KMS-11 (cell line): ENCODE results near the gene HCN2.

Experiments used
- H2AFZ ChIP-seq: fragments of 200-600 bp; sonication (generic); 2 replicates; pipeline ENCODE4 v1.6.1; 2016; ENCODE audit warnings: antibody characterized with exemption, mixed run types, low read depth
- H3K27ac ChIP-seq: fragments of 200-600 bp; sonication (generic); 2 replicates; pipeline ENCODE4 v1.6.1; 2016; ENCODE audit warnings: mild to moderate bottlenecking, mixed run types
- H3K27me3 ChIP-seq: fragments of 200-600 bp; sonication (generic); 2 replicates; pipeline ENCODE4 v1.6.1; 2017; ENCODE audit warnings: mild to moderate bottlenecking, low read depth, mixed run types, moderate library complexity; ENCODE audit not compliant: insufficient read depth
- H3K36me3 ChIP-seq: fragments of 200-600 bp; sonication (generic); 2 replicates; pipeline ENCODE4 v1.6.1; 2017; ENCODE audit warnings: mild to moderate bottlenecking, mixed run types; ENCODE audit not compliant: insufficient read depth
- H3K4me1 ChIP-seq: fragments of 200-600 bp; sonication (generic); 2 replicates; pipeline ENCODE4 v1.6.1; 2016; ENCODE audit warnings: mild to moderate bottlenecking, low read depth, mixed run types; ENCODE audit not compliant: poor library complexity, severe bottlenecking
- H3K4me2 ChIP-seq: fragments of 200-600 bp; sonication (generic); 2 replicates; pipeline ENCODE4 v1.7.0; 2016; ENCODE audit warnings: mild to moderate bottlenecking, mixed run types
- H3K4me3 ChIP-seq: fragments of 200-600 bp; sonication (generic); IDR thresholded peaks from 2 replicates; pipeline ENCODE4 v1.6.1; 2017; ENCODE audit warnings: low read depth, low read length, mixed read lengths; ENCODE audit not compliant: insufficient read depth
- H3K79me2 ChIP-seq: fragments of 200-600 bp; sonication (generic); 2 replicates; pipeline ENCODE4 v1.6.1; 2016; ENCODE audit warnings: low read depth, mixed run types; ENCODE audit not compliant: insufficient read depth
- H3K9ac ChIP-seq: fragments of 200-600 bp; sonication (generic); 2 replicates; pipeline ENCODE4 v1.6.1; 2016; ENCODE audit warnings: mild to moderate bottlenecking, mixed run types
- H4K20me1 ChIP-seq: fragments of 200-600 bp; sonication (generic); 2 replicates; pipeline ENCODE4 v1.6.1; 2016; ENCODE audit warnings: mild to moderate bottlenecking, mixed run types; ENCODE audit not compliant: insufficient read depth
- TF ChIP-seq, protein P1 (sequence below): fragments of 200-600 bp; sonication (generic); conservative IDR thresholded peaks from 2 replicates; pipeline ENCODE4 v1.6.1; 2017; ENCODE audit warnings: low read depth, mild to moderate bottlenecking, antibody characterized with exemption, low read length, moderate library complexity, mixed read lengths

The HCN2 gene

GRCh38 chr19:641702-642101 lies 52.0 kb downstream of the HCN2 start:
- H3K36me3 ChIP-seq = no peaks in the 10 kb centered on the region
- no peaks in the 10 kb centered on the region for H4K20me1 ChIP-seq
- H2AFZ ChIP-seq = no peak overlapping the region
- no peaks in the 10 kb centered on the region for H3K27me3 ChIP-seq
- no peak overlapping the region for H3K4me2 ChIP-seq
- H3K27ac ChIP-seq = no peak overlapping the region
- no peaks in the 10 kb centered on the region for H3K4me1 ChIP-seq
- H3K9ac ChIP-seq = no peak overlapping the region
- TF ChIP-seq, protein P1, sequence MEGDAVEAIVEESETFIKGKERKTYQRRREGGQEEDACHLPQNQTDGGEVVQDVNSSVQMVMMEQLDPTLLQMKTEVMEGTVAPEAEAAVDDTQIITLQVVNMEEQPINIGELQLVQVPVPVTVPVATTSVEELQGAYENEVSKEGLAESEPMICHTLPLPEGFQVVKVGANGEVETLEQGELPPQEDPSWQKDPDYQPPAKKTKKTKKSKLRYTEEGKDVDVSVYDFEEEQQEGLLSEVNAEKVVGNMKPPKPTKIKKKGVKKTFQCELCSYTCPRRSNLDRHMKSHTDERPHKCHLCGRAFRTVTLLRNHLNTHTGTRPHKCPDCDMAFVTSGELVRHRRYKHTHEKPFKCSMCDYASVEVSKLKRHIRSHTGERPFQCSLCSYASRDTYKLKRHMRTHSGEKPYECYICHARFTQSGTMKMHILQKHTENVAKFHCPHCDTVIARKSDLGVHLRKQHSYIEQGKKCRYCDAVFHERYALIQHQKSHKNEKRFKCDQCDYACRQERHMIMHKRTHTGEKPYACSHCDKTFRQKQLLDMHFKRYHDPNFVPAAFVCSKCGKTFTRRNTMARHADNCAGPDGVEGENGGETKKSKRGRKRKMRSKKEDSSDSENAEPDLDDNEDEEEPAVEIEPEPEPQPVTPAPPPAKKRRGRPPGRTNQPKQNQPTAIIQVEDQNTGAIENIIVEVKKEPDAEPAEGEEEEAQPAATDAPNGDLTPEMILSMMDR = no peak
- no peak overlapping the region for H3K4me3 ChIP-seq
- no peaks in the 10 kb centered on the region for H3K79me2 ChIP-seq

DNA sequence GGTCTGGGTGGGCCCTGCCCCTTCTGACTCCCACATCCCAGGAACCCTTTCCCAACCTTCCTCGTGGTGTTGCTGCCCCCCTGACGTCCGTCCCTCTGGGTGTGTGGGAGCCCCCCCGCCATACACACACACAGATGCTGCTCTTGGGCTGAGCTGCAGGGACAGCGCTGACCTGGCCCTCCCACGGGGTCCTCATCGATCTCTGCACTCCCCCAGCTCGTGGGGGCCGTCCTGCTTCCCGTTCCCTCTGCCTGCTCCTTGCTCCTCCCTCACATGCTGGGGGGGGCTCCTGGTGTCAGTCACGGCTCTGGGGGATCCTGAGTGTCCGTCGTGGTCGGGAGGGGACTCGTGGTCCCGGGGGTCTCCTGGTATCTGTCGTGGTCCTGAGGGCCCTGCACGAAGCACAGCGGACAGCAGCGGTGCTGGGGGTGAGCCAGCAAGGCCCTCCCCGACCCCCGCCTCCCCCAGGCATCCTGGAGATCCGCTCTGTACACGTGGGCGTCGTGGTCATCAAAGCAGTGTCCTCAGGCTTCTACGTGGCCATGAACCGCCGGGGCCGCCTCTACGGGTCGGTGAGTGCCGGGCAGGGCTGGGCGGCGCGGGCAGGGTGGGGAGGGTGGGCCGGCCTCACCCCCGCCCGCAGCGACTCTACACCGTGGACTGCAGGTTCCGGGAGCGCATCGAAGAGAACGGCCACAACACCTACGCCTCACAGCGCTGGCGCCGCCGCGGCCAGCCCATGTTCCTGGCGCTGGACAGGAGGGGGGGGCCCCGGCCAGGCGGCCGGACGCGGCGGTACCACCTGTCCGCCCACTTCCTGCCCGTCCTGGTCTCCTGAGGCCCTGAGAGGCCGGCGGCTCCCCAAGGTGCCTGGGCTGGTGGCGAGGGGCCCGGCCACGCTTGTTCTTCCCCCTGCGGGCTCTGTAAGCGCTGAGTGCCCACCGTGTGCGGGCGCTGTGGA lies 53.4 kb downstream of the HCN2 start:
- Histone ChIP-seq H3K36me3 (no peaks in the 10 kb centered on the region; the same call in 1 of the 2 replicates), H2AFZ (no peak overlapping the region), H4K20me1 (no peaks in the 10 kb centered on the region), H3K4me2 (no peak overlapping the region), H3K4me3 (no peak overlapping the region), H3K4me1 (no peaks in the 10 kb centered on the region), H3K27me3 (no peaks in the 10 kb centered on the region), H3K79me2 (no peaks in the 10 kb centered on the region), H3K9ac (no peak overlapping the region), H3K27ac (no peak overlapping the region)
- TF ChIP-seq, protein P1 = no peak

DNA sequence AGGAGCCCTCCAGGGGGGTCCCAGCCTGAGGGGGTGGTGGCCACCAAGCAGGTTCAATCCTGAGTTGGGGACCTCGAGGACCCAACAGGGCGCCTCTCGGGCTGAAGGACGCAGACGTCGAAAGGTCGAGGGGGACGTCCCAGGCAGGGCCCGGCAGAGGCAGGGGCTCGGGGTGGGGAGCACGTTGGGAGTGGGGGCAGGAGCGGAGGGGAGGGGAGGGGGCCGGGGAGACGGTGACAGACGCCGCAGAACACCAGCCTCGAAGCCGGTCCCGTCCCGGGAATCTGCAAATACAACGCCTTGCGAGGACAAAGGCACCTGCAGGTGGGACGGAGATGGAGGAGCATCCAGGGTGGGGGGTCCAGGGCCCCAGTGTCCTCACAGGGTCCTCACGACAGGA lies 54.1 kb downstream of the HCN2 start:
- Histone ChIP-seq H3K4me1 (no peaks in the 10 kb centered on the region), H3K36me3 (no peaks in the 10 kb centered on the region; the same call in 1 of the 2 replicates), H3K27me3 (no peaks in the 10 kb centered on the region), H2AFZ (no peak overlapping the region), H4K20me1 (no peaks in the 10 kb centered on the region), H3K27ac (no peak overlapping the region), H3K79me2 (no peaks in the 10 kb centered on the region), H3K9ac (no peak overlapping the region), H3K4me3 (no peak overlapping the region), H3K4me2 (no peak overlapping the region)
- TF ChIP-seq, protein P1 = no peak

DNA sequence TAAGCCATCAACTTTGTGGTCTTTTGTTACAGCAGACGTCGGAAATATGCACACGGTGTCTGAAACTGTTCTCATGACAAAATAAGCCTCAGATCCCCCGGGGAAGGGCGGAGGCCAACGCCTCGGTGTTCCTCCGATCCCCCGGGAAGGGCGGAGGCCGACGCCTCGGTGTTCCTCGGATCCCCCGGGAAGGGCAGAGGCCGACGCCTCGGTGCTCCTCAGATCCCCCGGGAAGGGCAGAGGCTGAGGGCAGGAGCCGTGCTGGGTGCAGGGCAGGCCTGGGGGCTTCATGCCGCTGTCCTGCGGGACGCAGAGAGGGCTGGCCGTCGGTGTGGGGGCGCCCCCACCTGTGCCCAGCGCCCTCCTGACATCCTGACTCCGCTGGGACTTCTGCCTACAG lies 54.7 kb downstream of the HCN2 start:
- TF ChIP-seq, protein P1 = no peak

More for the DNA sequence above, 54.7 kb downstream of the HCN2 start:
- Histone ChIP-seq H3K27me3 (no peaks in the 10 kb centered on the region), H4K20me1 (no peaks in the 10 kb centered on the region), H3K79me2 (no peaks in the 10 kb centered on the region), H2AFZ (no peak overlapping the region), H3K4me1 (no peaks in the 10 kb centered on the region), H3K4me2 (no peak overlapping the region), H3K36me3 (no peaks in the 10 kb centered on the region; the same call in 1 of the 2 replicates), H3K27ac (no peak overlapping the region), H3K9ac (no peak overlapping the region), H3K4me3 (no peak overlapping the region)
